Stimulated activated CD4-positive, alpha-beta T cell treated with anti-CD3 and anti-CD28 coated beads, Interleukin-2, amount 100 ng/mL, for 48 hours (primary cell): ENCODE measurements around the gene GNG2.

ENCODE experiments used
- DNase-seq, 2 donors: peaks; one replicate each; pipeline ENCODE4 v3.0.0-alpha.2; 2020

The GNG2 gene

GRCh38 chr14:51856792-51857296, 3.6 kb upstream of the GNG2 start:
- DNase-seq, result no peak

- no peak for DNase-seq
Measured at GRCh38 chr14:51859131-51859530, 1.3 kb upstream of the GNG2 start.

GRCh38 chr14:51860825-51861499, 550 bp downstream of the GNG2 start:
- no peak for DNase-seq

GRCh38 chr14:51862176-51862796, 1.9 kb downstream of the GNG2 start:
- no peak for DNase-seq

- DNase-seq, result no peak
Measured at GRCh38 chr14:51862860-51863259, 2.4 kb downstream of the GNG2 start.

- DNase-seq, result no peak
Measured at GRCh38 chr14:51865953-51866747, 5.7 kb downstream of the GNG2 start.

GRCh38 chr14:51867741-51868140, 7.3 kb downstream of the GNG2 start:
- DNase-seq, result no peak

GRCh38 chr14:51868405-51868804, 8.0 kb downstream of the GNG2 start:
- no peak for DNase-seq

GRCh38 chr14:51869411-51870100, 9.1 kb downstream of the GNG2 start:
- DNase-seq, result peak in 1 of 2 donors; percentile 47

GRCh38 chr14:51870606-51871005, 10.2 kb downstream of the GNG2 start:
- DNase-seq, result no peak

GRCh38 chr14:51871846-51872245, 11.4 kb downstream of the GNG2 start:
- no peak for DNase-seq

GRCh38 chr14:51872396-51872795, 12.0 kb downstream of the GNG2 start:
- no peak for DNase-seq

- DNase-seq, result no peak
Measured at GRCh38 chr14:51873221-51873893, 12.9 kb downstream of the GNG2 start.

- no peak for DNase-seq
Measured at GRCh38 chr14:51877810-51878209, 17.4 kb downstream of the GNG2 start.

GRCh38 chr14:51879170-51879569, 18.8 kb downstream of the GNG2 start:
- DNase-seq, result no peak

- DNase-seq, result no peak
Measured at GRCh38 chr14:51880835-51881580, 20.6 kb downstream of the GNG2 start.

GRCh38 chr14:51881636-51882035, 21.2 kb downstream of the GNG2 start:
- no peak for DNase-seq

- no peak for DNase-seq
Measured at GRCh38 chr14:51883232-51883631, 22.8 kb downstream of the GNG2 start.

GRCh38 chr14:51884086-51884927, 23.9 kb downstream of the GNG2 start:
- DNase-seq, result no peak

GRCh38 chr14:51889851-51890250, 29.4 kb downstream of the GNG2 start:
- no peak for DNase-seq

- DNase-seq, result no peak
Measured at GRCh38 chr14:51894250-51894649, 33.8 kb downstream of the GNG2 start.
